ENCODE results near the gene ACYP2. TPM values are rescaled to one million over a fixed set of nuclear protein-coding genes. Genes with fewer than 3 reads are reported as not detected.

The ACYP2 gene
- total and polyA plus RNA-seq, 2 donors from 2014 or later, result 16.7 to 24.5 TPM

GRCh38 chr2:54267577-54267976 is 152.2 kb downstream of the ACYP2 start:
- Histone ChIP-seq H3K36me3 (ENCODE audit: control insufficient read depth in 2 of 3, insufficient read depth in 3 of 3, low read length in 3 of 3) (no peaks in the 10 kb centered on the region), H3K9ac (ENCODE audit: low read length in 3 of 3) (no peak overlapping the region), H3K27me3 (ENCODE audit: control insufficient read depth, insufficient read depth, low read length) (no peaks in the 10 kb centered on the region), H3K27ac (ENCODE audit: low read depth in 2 of 2, low read length in 2 of 2) (no peak overlapping the region), H3K9me3 (ENCODE audit: control insufficient read depth in 2 of 3, insufficient read depth in 1 of 3, low read length in 3 of 3) (no peaks in the 10 kb centered on the region), H3K4me3 (ENCODE audit: low read length in 3 of 3) (no peak overlapping the region), H3K4me1 (ENCODE audit: control insufficient read depth in 2 of 3, insufficient read depth in 2 of 3, low read depth in 1 of 3, low read length in 3 of 3) (no peaks in the 10 kb centered on the region)
- no peak for DNase-seq
- TF ChIP-seq CTCF (IDR thresholded peaks at IDR 0.05; ENCODE audit: borderline replicate concordance, extremely low read depth, insufficient read depth), result no peak
- no peak for FAIRE-seq
- intact Hi-C loops (cut with DNase I), result no loop called here

GRCh38 chr2:54271189-54271588 is 155.8 kb downstream of the ACYP2 start:
- Histone ChIP-seq H3K4me3 (ENCODE audit: low read length in 3 of 3) (no peak overlapping the region), H3K9ac (ENCODE audit: low read length in 3 of 3) (no peak overlapping the region), H3K36me3 (ENCODE audit: control insufficient read depth in 2 of 3, insufficient read depth in 3 of 3, low read length in 3 of 3) (no peaks in the 10 kb centered on the region), H3K27ac (ENCODE audit: low read depth in 2 of 2, low read length in 2 of 2) (no peak overlapping the region), H3K4me1 (ENCODE audit: control insufficient read depth in 2 of 3, insufficient read depth in 2 of 3, low read depth in 1 of 3, low read length in 3 of 3) (no peaks in the 10 kb centered on the region), H3K9me3 (ENCODE audit: control insufficient read depth in 2 of 3, insufficient read depth in 1 of 3, low read length in 3 of 3) (no peaks in the 10 kb centered on the region), H3K27me3 (ENCODE audit: control insufficient read depth, insufficient read depth, low read length) (no peaks in the 10 kb centered on the region)
- FAIRE-seq, result no peak
- no peak for DNase-seq
- intact Hi-C loops (cut with DNase I), result no loop called here
- TF ChIP-seq CTCF (IDR thresholded peaks at IDR 0.05; ENCODE audit: borderline replicate concordance, extremely low read depth, insufficient read depth), result no peak

- no peak overlapping the region for H3K9ac ChIP-seq (ENCODE audit: low read length in 3 of 3)
- FAIRE-seq (no peak), DNase-seq (no peak)
- no peaks in the 10 kb centered on the region for H3K4me1 ChIP-seq (ENCODE audit: control insufficient read depth in 2 of 3, insufficient read depth in 2 of 3, low read depth in 1 of 3, low read length in 3 of 3)
- no peaks in the 10 kb centered on the region for H3K9me3 ChIP-seq (ENCODE audit: control insufficient read depth in 2 of 3, insufficient read depth in 1 of 3, low read length in 3 of 3)
- no peaks in the 10 kb centered on the region for H3K27me3 ChIP-seq (ENCODE audit: control insufficient read depth, insufficient read depth, low read length)
- no peak overlapping the region for H3K27ac ChIP-seq (ENCODE audit: low read depth in 2 of 2, low read length in 2 of 2)
- intact Hi-C loops (cut with DNase I), result no loop called here
- no peak for TF ChIP-seq CTCF (IDR thresholded peaks at IDR 0.05; ENCODE audit: borderline replicate concordance, extremely low read depth, insufficient read depth)
- H3K4me3 ChIP-seq (ENCODE audit: low read length in 3 of 3), result no peak overlapping the region
- H3K36me3 ChIP-seq (ENCODE audit: control insufficient read depth in 2 of 3, insufficient read depth in 3 of 3, low read length in 3 of 3), result no peaks in the 10 kb centered on the region
These were observed 156.6 kb downstream of the ACYP2 start for GRCh38 chr2:54271843-54272627.
